PC-3 (cell line): Measurements from ENCODE around the gene GFOD1.

Experiments used
- CTCF ChIP-seq: fragments of 300-600 bp; sonication (generic); conservative IDR thresholded peaks from 2 replicates; pipeline ENCODE4 v1.5.1; 2017; ENCODE audit warnings: antibody characterized with exemption, low read depth, mild to moderate bottlenecking, low read length
- EZH2phosphoT487 ChIP-seq: fragments of 300-600 bp; sonication (generic); IDR thresholded peaks from 2 replicates; pipeline ENCODE4 v1.6.1; 2018; ENCODE audit warnings: mild to moderate bottlenecking, antibody characterized with exemption, low read length, borderline replicate concordance

DNA sequence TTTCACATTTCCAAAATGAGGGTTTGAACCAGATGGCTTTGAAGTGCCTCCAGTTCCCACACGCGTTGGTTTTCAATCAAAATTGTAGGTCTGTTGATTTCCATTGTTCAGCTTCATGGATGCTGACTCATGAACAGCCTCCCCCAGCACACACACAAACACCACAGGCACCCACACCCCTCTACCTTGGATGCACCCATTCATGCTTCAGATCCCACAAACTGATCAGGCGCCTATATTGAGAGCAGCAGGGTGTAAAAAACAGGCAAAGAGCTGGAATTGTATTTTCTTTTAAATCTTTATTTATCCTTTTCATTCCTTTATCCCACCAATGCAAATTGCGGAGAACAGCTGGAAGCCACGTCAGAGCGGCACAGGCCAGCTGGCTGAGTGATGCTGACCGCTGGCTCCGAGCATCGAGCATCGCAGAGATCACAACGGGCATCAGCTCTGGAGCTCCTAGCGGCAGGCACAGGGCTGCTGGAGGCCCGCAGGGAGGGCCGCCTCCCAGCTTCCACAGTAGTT, 129.8 kb downstream of the GFOD1 start:
- TF ChIP-seq CTCF (no peak), EZH2phosphoT487 (no peak)
